CD14-positive monocyte (primary cell): Measurements from ENCODE around the gene TRAF5. TPM values are rescaled to one million over a fixed set of nuclear protein-coding genes. Genes with fewer than 3 reads are reported as not detected.

Experiments used
- DNase-seq, 3 donors: peaks; one replicate each; pipeline ENCODE4 v3.0.0-alpha.2; 2011 to 2022
- H2AFZ ChIP-seq: 2 replicates; pipeline ENCODE4 v1.6.0; 2012; ENCODE audit warnings: mild to moderate bottlenecking, low read depth, low read length, inconsistent platforms; ENCODE audit not compliant: insufficient read depth, poor library complexity, severe bottlenecking
- H3K27ac ChIP-seq, 2 donors: 1 replicate in 1 of 2; 2 replicates in 1 of 2; pipeline ENCODE4 v1.5.1; 2012 to 2013; ENCODE audit warnings: low read length in 2 of 2, control low read depth in 1 of 2, inconsistent platforms in 1 of 2, low read depth in 1 of 2, mild to moderate bottlenecking in 1 of 2
- H3K27me3 ChIP-seq, 2 donors: one replicate each; pipeline versions ENCODE4 v1.6.0 to v1.6.1; 2011 to 2013; ENCODE audit warnings: low read length in 2 of 2; ENCODE audit not compliant: control insufficient read depth in 2 of 2, insufficient read depth in 2 of 2
- H3K36me3 ChIP-seq, 2 donors: replicated peaks in 1 of 2; 1 replicate in 1 of 2; 2 replicates in 1 of 2; pipeline versions ENCODE4 v1.5.1 to v1.6.1; 2012 to 2013; ENCODE audit warnings: low read length in 2 of 2, control low read depth in 1 of 2, inconsistent platforms in 1 of 2, mild to moderate bottlenecking in 1 of 2; ENCODE audit not compliant: insufficient read depth in 2 of 2, control insufficient read depth in 1 of 2
- H3K4me1 ChIP-seq, 2 donors: 1 replicate in 1 of 2; 2 replicates in 1 of 2; pipeline versions ENCODE4 v1.5.1 to v1.6.1; 2012 to 2013; ENCODE audit warnings: low read length in 2 of 2, control low read depth in 1 of 2, inconsistent platforms in 1 of 2, mild to moderate bottlenecking in 1 of 2, moderate library complexity in 1 of 2; ENCODE audit not compliant: insufficient read depth in 2 of 2, control insufficient read depth in 1 of 2
- H3K4me2 ChIP-seq: replicated peaks from 2 replicates; pipeline ENCODE3; 2012; ENCODE audit warnings: low read length, moderate library complexity, mild to moderate bottlenecking; ENCODE audit not compliant: poor library complexity, severe bottlenecking; ENCODE audit errors: extremely low read depth
- H3K4me3 ChIP-seq, 3 experiments: fragments of 200-600 bp in 1 of 3; sonication (generic) in 1 of 3; replicated peaks in 1 of 3; 1 replicate in 2 of 3; 2 replicates in 1 of 3; pipeline ENCODE4 v1.5.1; 2011 to 2013; ENCODE audit warnings: low read length in 3 of 3, mild to moderate bottlenecking in 3 of 3, control low read depth in 2 of 3, low read depth in 2 of 3, inconsistent platforms in 1 of 3, moderate library complexity in 1 of 3
- H3K79me2 ChIP-seq: 2 replicates; pipeline ENCODE4 v1.6.0; 2012; ENCODE audit warnings: mild to moderate bottlenecking, control low read depth, inconsistent platforms, low read length, moderate library complexity; ENCODE audit not compliant: insufficient read depth
- H3K9ac ChIP-seq: 2 replicates; pipeline ENCODE4 v1.6.0; 2017; ENCODE audit warnings: low read length, mild to moderate bottlenecking; ENCODE audit not compliant: insufficient read depth, poor library complexity, severe bottlenecking
- H3K9me3 ChIP-seq, 2 donors: replicated peaks in 1 of 2; 1 replicate in 1 of 2; 2 replicates in 1 of 2; pipeline versions ENCODE4 v1.5.1 to v1.6.1; 2012 to 2013; ENCODE audit warnings: low read length in 2 of 2, control low read depth in 1 of 2; ENCODE audit not compliant: control insufficient read depth in 1 of 2, insufficient read depth in 1 of 2
- H4K20me1 ChIP-seq: 2 replicates; pipeline ENCODE4 v1.6.0; 2012; ENCODE audit warnings: mild to moderate bottlenecking, low read length, control low read depth, moderate library complexity; ENCODE audit not compliant: insufficient read depth
- H3K27ac Mint-ChIP-seq, 7 donors: one replicate each; pipeline ENCODE4 v1.8.0; 2020; ENCODE audit warnings: mild to moderate bottlenecking in 7 of 7, mixed read lengths in 7 of 7, moderate library complexity in 6 of 7, inconsistent platforms in 2 of 7
- H3K27me3 Mint-ChIP-seq, 3 donors: one replicate each; pipeline ENCODE4 v1.8.0; 2021 to 2022; ENCODE audit warnings: low read depth in 3 of 3, mild to moderate bottlenecking in 3 of 3, mixed read lengths in 3 of 3, moderate library complexity in 3 of 3, inconsistent platforms in 1 of 3
- H3K36me3 Mint-ChIP-seq, 2 donors: one replicate each; pipeline ENCODE4 v1.8.0; 2020; ENCODE audit warnings: mixed read lengths in 2 of 2, inconsistent platforms in 1 of 2, mild to moderate bottlenecking in 1 of 2
- H3K4me1 Mint-ChIP-seq: one replicate; pipeline ENCODE4 v1.8.0; 2020; ENCODE audit warnings: mild to moderate bottlenecking, mixed read lengths
- H3K4me3 Mint-ChIP-seq, 2 donors: one replicate each; pipeline ENCODE4 v1.8.0; 2020; ENCODE audit warnings: mild to moderate bottlenecking in 2 of 2, mixed read lengths in 2 of 2, moderate library complexity in 1 of 2
- H3K9me3 Mint-ChIP-seq, 7 donors: one replicate each; pipeline ENCODE4 v1.8.0; 2020 to 2022; ENCODE audit warnings: mixed read lengths in 7 of 7, mild to moderate bottlenecking in 6 of 7, moderate library complexity in 6 of 7, inconsistent platforms in 2 of 7
- CTCF ChIP-seq: fragments of 200-600 bp; IDR thresholded peaks from one replicate; pipeline ENCODE4 v1.8.0; 2022; ENCODE audit warnings: antibody characterized with exemption, mild to moderate bottlenecking
- WGBS: methylation state at CpG from one replicate; pipeline ENCODE4 v1.1.5; 2013; ENCODE audit warnings: missing lambda C conversion rate; ENCODE audit not compliant: insufficient coverage; 5-methylcytosine and 5-hydroxymethylcytosine counted together
- intact Hi-C, 2 donors: fragments of 100-400 bp; cut with micrococcal nuclease; formaldehyde crosslinking; loops; one replicate each; pipeline versions ENCODE4 v1.15.0 to v1.15.1; 2023
- polyA plus RNA-seq, 3 donors: library from polyadenylated mRNA; depleted of rRNA in 1 of 3; unstranded in 2 of 3; stranded (reverse) in 1 of 3; fragments of 300-500 nt in 2 of 3; fragments of >200 nt in 1 of 3; fragmentation: Illumina TruSeq in 2 of 3; gene quantifications; 1 replicate in 2 of 3; 2 replicates in 1 of 3; pipeline ENCODE4 v1.2.3, GENCODE V29; 2012 to 2021

TRAF5 gene
- polyA plus RNA-seq, 3 donors, result 1.0 to 3.8 (median 1.6) TPM

- WGBS, result 60% methylated on average over 1 of the region's 2 CpGs
- Histone ChIP-seq H3K4me1 (peaks cover 0 to 5% of the 10 kb centered on the region in 2 donors), H3K79me2 (no peaks in the 10 kb centered on the region), H3K9me3 (no peaks in the 10 kb centered on the region), H2AFZ (no peak overlapping the region), H3K27me3 (peaks cover 3% of the 10 kb centered on the region in 2 donors), H3K36me3 (no peaks in the 10 kb centered on the region), H4K20me1 (no peaks in the 10 kb centered on the region), H3K9ac (no peak overlapping the region), H3K4me2 (no peak overlapping the region), H3K27ac (no peak overlapping the region), H3K4me3 (no peak overlapping the region)
- Mint-ChIP-seq H3K36me3 (peaks cover 0 to 2% of the 10 kb centered on the region in 2 donors), H3K4me1 (peaks cover 10% of the 10 kb centered on the region), H3K9me3 (peaks cover 0 to 7% (median 4%) of the 10 kb centered on the region in 7 donors), H3K27ac (no peak overlapping the region), H3K4me3 (no peak overlapping the region), H3K27me3 (peaks cover 10 to 15% (median 13%) of the 10 kb centered on the region in 3 donors)
- no peak for TF ChIP-seq CTCF
- intact Hi-C loops, result no loop called here
- no peak for DNase-seq
Observed at GRCh38 chr1:211420389-211420788, 93.8 kb downstream of the TRAF5 start.

DNA sequence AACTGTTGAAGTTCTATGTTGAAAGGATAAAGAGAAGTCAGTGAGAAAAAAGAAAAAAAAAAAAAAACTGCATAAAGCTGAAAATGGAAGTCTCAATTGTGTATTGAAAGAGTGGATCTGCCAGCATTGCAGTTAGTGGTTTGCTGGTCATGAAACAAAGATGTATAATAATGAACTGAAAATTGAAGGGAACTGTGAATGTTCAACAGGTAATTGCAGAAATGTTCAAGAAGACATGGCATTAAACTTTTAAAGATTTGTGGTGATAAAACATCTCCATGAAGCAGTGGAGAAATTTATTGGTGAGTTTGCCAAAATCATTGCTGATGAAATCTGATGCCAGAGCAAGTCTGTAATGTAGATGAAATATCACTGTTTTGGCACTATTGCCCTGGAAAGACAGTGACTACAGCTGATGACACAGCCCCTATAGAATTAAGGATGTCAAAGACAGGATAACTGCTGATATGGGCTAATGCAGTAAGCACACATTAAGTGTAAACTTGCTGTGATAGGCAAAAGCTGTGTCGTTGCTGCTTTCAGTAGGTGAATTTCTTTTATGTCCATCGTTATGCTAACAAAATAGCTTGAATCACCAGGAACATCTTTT is 94.3 kb downstream of the TRAF5 start:
- H3K9me3 Mint-ChIP-seq, result peaks cover 0 to 4% (median 2%) of the 10 kb centered on the region in 7 donors
- H3K9ac ChIP-seq, result no peak overlapping the region
- 100% methylated on average over 1 of the region's 2 CpGs for WGBS
- intact Hi-C loops, result no loop called here
- H3K4me3 ChIP-seq, result no peak overlapping the region
- H3K36me3 ChIP-seq, result no peaks in the 10 kb centered on the region
- H3K27ac ChIP-seq, result no peak overlapping the region
- peaks cover 0 to 3% of the 10 kb centered on the region in 2 donors for H3K4me1 ChIP-seq
- peaks cover 5 to 10% (median 8%) of the 10 kb centered on the region in 3 donors for H3K27me3 Mint-ChIP-seq
- H3K4me1 Mint-ChIP-seq, result peaks cover 7% of the 10 kb centered on the region
- no peaks in the 10 kb centered on the region for H3K9me3 ChIP-seq
- H3K36me3 Mint-ChIP-seq, result peaks cover 0 to under 1% of the 10 kb centered on the region in 2 donors
- no peak overlapping the region for H3K4me3 Mint-ChIP-seq
- H3K79me2 ChIP-seq, result no peaks in the 10 kb centered on the region
- no peak overlapping the region for H3K4me2 ChIP-seq
- DNase-seq, result no peak
- no peak for TF ChIP-seq CTCF
- no peak overlapping the region for H2AFZ ChIP-seq
- H3K27ac Mint-ChIP-seq, result no peak overlapping the region
- H3K27me3 ChIP-seq, result peaks cover 0 to under 1% of the 10 kb centered on the region in 2 donors
- no peaks in the 10 kb centered on the region for H4K20me1 ChIP-seq
